ENCODE measurements around the gene MAMDC4. TPM values are rescaled to one million over a fixed set of nuclear protein-coding genes. Genes with fewer than 3 reads are reported as not detected.

MAMDC4 gene
- total RNA-seq, 1 experiment from 2014 or later: 6.3 TPM

DNA sequence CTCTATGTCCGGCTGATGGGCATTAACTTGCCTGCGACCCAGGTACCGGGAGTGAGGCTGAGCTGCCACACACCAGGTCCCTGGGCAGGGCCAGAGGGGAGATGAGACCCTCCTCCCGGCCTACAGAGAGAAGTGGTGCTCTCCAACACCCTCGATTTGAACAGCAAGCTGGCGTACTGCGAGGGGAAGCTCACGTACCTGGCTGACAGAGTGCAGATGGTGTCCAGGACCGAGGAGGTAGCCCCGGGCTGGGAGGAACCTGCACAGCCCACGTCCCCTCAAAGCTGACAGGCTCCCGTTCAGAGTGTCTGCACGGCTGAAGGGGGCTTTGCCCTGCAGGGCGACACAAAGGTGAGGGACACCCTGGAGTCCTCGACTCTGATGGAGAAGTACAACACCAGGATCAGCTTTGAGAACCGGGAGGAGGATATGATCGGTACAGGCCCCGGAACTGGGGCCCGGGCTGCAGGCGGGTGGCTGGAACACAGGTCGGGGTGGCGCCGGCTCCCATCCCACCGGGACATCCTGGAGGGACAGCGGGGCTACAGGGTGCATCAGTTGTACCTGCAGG is 45.4 kb upstream of the MAMDC4 start:
- POLR2A ChIA-PET: no interaction called here
- BruUV-seq (replicated peaks): no TSS peak
- no peaks in the 10 kb centered on the region for H3K27me3 ChIP-seq (ENCODE audit: control insufficient read depth, insufficient read depth, low read length)
- TF ChIP-seq SIN3A (IDR thresholded peaks at IDR 0.05; ENCODE audit: borderline replicate concordance, insufficient read depth, low read depth, low read length) (no peak), TCF7L2 (IDR thresholded peaks at IDR 0.05; ENCODE audit: low read depth, low read length) (no peak), POLR2AphosphoS5 (IDR thresholded peaks at IDR 0.05; ENCODE audit: low read depth, low read length) (no peak)
- TF ChIP-seq, protein P1, sequence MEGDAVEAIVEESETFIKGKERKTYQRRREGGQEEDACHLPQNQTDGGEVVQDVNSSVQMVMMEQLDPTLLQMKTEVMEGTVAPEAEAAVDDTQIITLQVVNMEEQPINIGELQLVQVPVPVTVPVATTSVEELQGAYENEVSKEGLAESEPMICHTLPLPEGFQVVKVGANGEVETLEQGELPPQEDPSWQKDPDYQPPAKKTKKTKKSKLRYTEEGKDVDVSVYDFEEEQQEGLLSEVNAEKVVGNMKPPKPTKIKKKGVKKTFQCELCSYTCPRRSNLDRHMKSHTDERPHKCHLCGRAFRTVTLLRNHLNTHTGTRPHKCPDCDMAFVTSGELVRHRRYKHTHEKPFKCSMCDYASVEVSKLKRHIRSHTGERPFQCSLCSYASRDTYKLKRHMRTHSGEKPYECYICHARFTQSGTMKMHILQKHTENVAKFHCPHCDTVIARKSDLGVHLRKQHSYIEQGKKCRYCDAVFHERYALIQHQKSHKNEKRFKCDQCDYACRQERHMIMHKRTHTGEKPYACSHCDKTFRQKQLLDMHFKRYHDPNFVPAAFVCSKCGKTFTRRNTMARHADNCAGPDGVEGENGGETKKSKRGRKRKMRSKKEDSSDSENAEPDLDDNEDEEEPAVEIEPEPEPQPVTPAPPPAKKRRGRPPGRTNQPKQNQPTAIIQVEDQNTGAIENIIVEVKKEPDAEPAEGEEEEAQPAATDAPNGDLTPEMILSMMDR (IDR thresholded peaks at IDR 0.05): no peak
- TF ChIP-seq, protein P2, sequence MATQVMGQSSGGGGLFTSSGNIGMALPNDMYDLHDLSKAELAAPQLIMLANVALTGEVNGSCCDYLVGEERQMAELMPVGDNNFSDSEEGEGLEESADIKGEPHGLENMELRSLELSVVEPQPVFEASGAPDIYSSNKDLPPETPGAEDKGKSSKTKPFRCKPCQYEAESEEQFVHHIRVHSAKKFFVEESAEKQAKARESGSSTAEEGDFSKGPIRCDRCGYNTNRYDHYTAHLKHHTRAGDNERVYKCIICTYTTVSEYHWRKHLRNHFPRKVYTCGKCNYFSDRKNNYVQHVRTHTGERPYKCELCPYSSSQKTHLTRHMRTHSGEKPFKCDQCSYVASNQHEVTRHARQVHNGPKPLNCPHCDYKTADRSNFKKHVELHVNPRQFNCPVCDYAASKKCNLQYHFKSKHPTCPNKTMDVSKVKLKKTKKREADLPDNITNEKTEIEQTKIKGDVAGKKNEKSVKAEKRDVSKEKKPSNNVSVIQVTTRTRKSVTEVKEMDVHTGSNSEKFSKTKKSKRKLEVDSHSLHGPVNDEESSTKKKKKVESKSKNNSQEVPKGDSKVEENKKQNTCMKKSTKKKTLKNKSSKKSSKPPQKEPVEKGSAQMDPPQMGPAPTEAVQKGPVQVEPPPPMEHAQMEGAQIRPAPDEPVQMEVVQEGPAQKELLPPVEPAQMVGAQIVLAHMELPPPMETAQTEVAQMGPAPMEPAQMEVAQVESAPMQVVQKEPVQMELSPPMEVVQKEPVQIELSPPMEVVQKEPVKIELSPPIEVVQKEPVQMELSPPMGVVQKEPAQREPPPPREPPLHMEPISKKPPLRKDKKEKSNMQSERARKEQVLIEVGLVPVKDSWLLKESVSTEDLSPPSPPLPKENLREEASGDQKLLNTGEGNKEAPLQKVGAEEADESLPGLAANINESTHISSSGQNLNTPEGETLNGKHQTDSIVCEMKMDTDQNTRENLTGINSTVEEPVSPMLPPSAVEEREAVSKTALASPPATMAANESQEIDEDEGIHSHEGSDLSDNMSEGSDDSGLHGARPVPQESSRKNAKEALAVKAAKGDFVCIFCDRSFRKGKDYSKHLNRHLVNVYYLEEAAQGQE (IDR thresholded peaks at IDR 0.05; ENCODE audit: insufficient read depth in 1 of 2, low read depth in 2 of 2, low read length in 1 of 2): no peak
- H3K36me3 ChIP-seq (ENCODE audit: control insufficient read depth, insufficient read depth, low read length): peaks cover 4% of the 10 kb centered on the region
- H3K9me3 ChIP-seq (ENCODE audit: control insufficient read depth, insufficient read depth, low read depth, low read length): no peaks in the 10 kb centered on the region
- peak overlapping the region; percentile 67 to 71 for H3K4me3 ChIP-seq (ENCODE audit: low read depth in 2 of 2, low read length in 2 of 2)
- no peak for ATAC-seq
- peaks cover 17% of the 10 kb centered on the region for H3K4me1 ChIP-seq (ENCODE audit: control insufficient read depth, insufficient read depth, low read length)
- no peak for DNase-seq (ENCODE audit: low read depth, low spot score)
- CTCF ChIA-PET: no interaction called here
- intact Hi-C loops (cut with micrococcal nuclease; ENCODE audit: unreplicated experiment) (no loop called here), in situ Hi-C loops (cut with HindIII; ENCODE audit: low pct_unique_long_range_greater_than_20kb, low sequenced_read_pairs) (no loop called here)
- H3K27ac ChIP-seq (ENCODE audit: low read length): peak overlapping the region; percentile 78

- Histone ChIP-seq H3K36me3 (ENCODE audit: control insufficient read depth, insufficient read depth, low read length) (peaks cover 4% of the 10 kb centered on the region), H3K27me3 (ENCODE audit: control insufficient read depth, insufficient read depth, low read length) (no peaks in the 10 kb centered on the region), H3K4me3 (ENCODE audit: low read depth in 2 of 2, low read length in 2 of 2) (peak within 1 kb of the TSS; percentile 67 to 71), H3K4me1 (ENCODE audit: control insufficient read depth, insufficient read depth, low read length) (peaks cover 17% of the 10 kb centered on the region), H3K27ac (ENCODE audit: low read length) (peak within 1 kb of the TSS; percentile 88), H3K9me3 (ENCODE audit: control insufficient read depth, insufficient read depth, low read depth, low read length) (no peaks in the 10 kb centered on the region)
- intact Hi-C loops (cut with micrococcal nuclease; ENCODE audit: unreplicated experiment) (no loop called here), in situ Hi-C loops (cut with HindIII; ENCODE audit: low pct_unique_long_range_greater_than_20kb, low sequenced_read_pairs) (no loop called here)
- POLR2A ChIA-PET: no interaction called here
- TF ChIP-seq POLR2AphosphoS5 (IDR thresholded peaks at IDR 0.05; ENCODE audit: low read depth, low read length) (peak; percentile 81), SIN3A (IDR thresholded peaks at IDR 0.05; ENCODE audit: borderline replicate concordance, insufficient read depth, low read depth, low read length) (peak; percentile 44; the same call in 1 of the 2 replicates), TCF7L2 (IDR thresholded peaks at IDR 0.05; ENCODE audit: low read depth, low read length) (no peak)
- TF ChIP-seq, protein P2 (IDR thresholded peaks at IDR 0.05; ENCODE audit: insufficient read depth in 1 of 2, low read depth in 2 of 2, low read length in 1 of 2): no peak
- TF ChIP-seq, protein P1 (IDR thresholded peaks at IDR 0.05): no peak
- CTCF ChIA-PET: no interaction called here
- DNase-seq (ENCODE audit: low read depth, low spot score) (no peak), ATAC-seq (peak; percentile 89)
- TSS peak; percentile 78 for BruUV-seq (replicated peaks)
Measured at GRCh38 chr9:136807281-136808074, 44.7 kb upstream of the MAMDC4 start, which contains the start of gene RABL6. RABL6 (plus strand) TSS chr9:136807948; CDS start chr9:136808197, 249 bp downstream.
